SK-N-SH treated with all-trans-retinoic acid at 6 μM for 48 hours (cell line): ENCODE data around the gene C8B.

Experiments used
- BACH2 ChIP-seq: fragments of 250-450 bp; sonication (Bioruptor Pico); IDR thresholded peaks from 2 replicates; pipeline ENCODE4 v1.9.0; 2021; ENCODE audit warnings: mild to moderate bottlenecking, borderline replicate concordance
- ISL1 ChIP-seq: fragments of 250-450 bp; sonication (Bioruptor Pico); IDR thresholded peaks from 2 replicates; pipeline ENCODE4 v2.1.2; 2022; ENCODE audit warnings: mild to moderate bottlenecking, moderate library complexity
- OSR1 ChIP-seq: fragments of 250-450 bp; sonication (Bioruptor Pico); IDR thresholded peaks from 2 replicates; pipeline ENCODE4 v1.8.0; 2022; ENCODE audit warnings: moderate library complexity, mild to moderate bottlenecking, inconsistent platforms
- RARB ChIP-seq: fragments of 250-450 bp; sonication (Bioruptor Pico); IDR thresholded peaks from 2 replicates; pipeline ENCODE4 v1.8.0; 2021; ENCODE audit warnings: mild to moderate bottlenecking, moderate library complexity
- TSHZ2 ChIP-seq: fragments of 250-450 bp; sonication (Bioruptor Pico); IDR thresholded peaks from 2 replicates; pipeline ENCODE4 v1.5.0; 2020; ENCODE audit warnings: mild to moderate bottlenecking, moderate library complexity

GRCh38 chr1:56922507-56922906, 43.3 kb downstream of the C8B start:
- TF ChIP-seq OSR1 (CRISPR knock-in tag) (no peak), RARB (CRISPR knock-in tag) (no peak), ISL1 (CRISPR knock-in tag) (no peak), TSHZ2 (CRISPR knock-in tag) (no peak), BACH2 (no peak)
